AG09309 (cell line): Measurements from ENCODE around the gene MTUS2.

Experiments
- DNase-seq: peaks from one replicate; pipeline ENCODE4 v3.0.0-alpha.2; 2010; ENCODE audit warnings: low read depth
- H3K4me3 ChIP-seq: 2 replicates; pipeline ENCODE4 v1.5.1; 2011; ENCODE audit warnings: mild to moderate bottlenecking, low read depth, low read length, moderate library complexity; ENCODE audit not compliant: control insufficient read depth
- CTCF ChIP-seq: IDR thresholded peaks from 2 replicates; pipeline ENCODE4 v1.5.1; 2011; ENCODE audit warnings: mild to moderate bottlenecking, low read depth, low read length, inconsistent platforms; ENCODE audit not compliant: insufficient read depth, control insufficient read depth; ENCODE audit errors: missing control alignments

The MTUS2 gene

GRCh38 chr13:29423050-29423449 is 602.9 kb downstream of the MTUS2 start:
- no peak overlapping the region for H3K4me3 ChIP-seq
- DNase-seq, result no peak
- TF ChIP-seq CTCF, result no peak

- TF ChIP-seq CTCF, result no peak
- peak overlapping the region; percentile 24 for H3K4me3 ChIP-seq
- DNase-seq, result no peak
Observed at GRCh38 chr13:29427937-29428309, 607.8 kb downstream of the MTUS2 start.

GRCh38 chr13:29428310-29429181 is 608.4 kb downstream of the MTUS2 start:
- DNase-seq, result no peak
- no peak for TF ChIP-seq CTCF
- H3K4me3 ChIP-seq, result peak overlapping the region; percentile 24

- DNase-seq, result no peak
- TF ChIP-seq CTCF, result no peak
- no peak overlapping the region for H3K4me3 ChIP-seq
Observed at GRCh38 chr13:29429286-29429900, 609.3 kb downstream of the MTUS2 start.

GRCh38 chr13:29434217-29434945 is 614.2 kb downstream of the MTUS2 start:
- no peak for DNase-seq
- no peak for TF ChIP-seq CTCF
- H3K4me3 ChIP-seq, result no peak overlapping the region

- DNase-seq, result peak; percentile 81
- no peak for TF ChIP-seq CTCF
- no peak overlapping the region for H3K4me3 ChIP-seq
Observed at GRCh38 chr13:29435125-29435911, 615.2 kb downstream of the MTUS2 start.
